C4-2B (cell line): Measurements from ENCODE around the gene DEAF1.

Experiments
- H3K27ac ChIP-seq: fragments of 450-650 bp; 2 replicates; pipeline ENCODE4 v1.5.1; 2017
- CTCF ChIP-seq: fragments of 450-650 bp; conservative IDR thresholded peaks from 2 replicates; pipeline ENCODE4 v1.5.1; 2017; ENCODE audit warnings: mild to moderate bottlenecking
- ZFX ChIP-seq: fragments of 450-650 bp; IDR thresholded peaks from 2 replicates; pipeline ENCODE4 v1.6.1; 2017

The DEAF1 gene

GRCh38 chr11:612201-612960, 82.6 kb downstream of the DEAF1 start:
- no peak overlapping the region; the same call in 1 of the 2 replicates for H3K27ac ChIP-seq
- no peak for TF ChIP-seq CTCF
- TF ChIP-seq ZFX, result no peak

GRCh38 chr11:611001-611996, 83.7 kb downstream of the DEAF1 start:
- TF ChIP-seq ZFX (no peak), CTCF (no peak)
- H3K27ac ChIP-seq, result no peak overlapping the region

GRCh38 chr11:610146-610801, 84.7 kb downstream of the DEAF1 start:
- TF ChIP-seq CTCF (no peak), ZFX (no peak)
- H3K27ac ChIP-seq, result no peak overlapping the region

GRCh38 chr11:609341-609811, 85.6 kb downstream of the DEAF1 start:
- no peak overlapping the region for H3K27ac ChIP-seq
- TF ChIP-seq ZFX (no peak), CTCF (no peak)

- H3K27ac ChIP-seq, result no peak overlapping the region
- TF ChIP-seq ZFX, result no peak
- no peak for TF ChIP-seq CTCF
Observed at GRCh38 chr11:608791-609251, 86.2 kb downstream of the DEAF1 start.

GRCh38 chr11:607971-608659, 86.9 kb downstream of the DEAF1 start:
- TF ChIP-seq ZFX (no peak), CTCF (no peak)

More at GRCh38 chr11:607971-608659, 86.9 kb downstream of the DEAF1 start:
- H3K27ac ChIP-seq, result no peak overlapping the region
